ENCODE results near the gene SLC39A12. TPM values are rescaled to one million over a fixed set of nuclear protein-coding genes. Genes with fewer than 3 reads are reported as not detected.

Gene SLC39A12
- polyA plus RNA-seq: 0.03 to 0.13 TPM (median 0.07 TPM) in 3 replicates
- polyA plus RNA-seq (2011; ENCODE audit: low read depth): not detected
- 0.04 and 0.09 TPM in 2 replicates for polyA plus RNA-seq (2011; cell fraction: cytosol; rRNA removed)
- polyA plus RNA-seq (2011; cell fraction: nucleus; rRNA removed): 0.07 and 0.08 TPM in 2 replicates
- not detected in 2 replicates for polyA plus RNA-seq (2012; ENCODE audit: low replicate concordance)
- polyA minus RNA-seq: 0.07 to 0.16 TPM in 2 of 3 replicates, not detected in the other
- not detected for polyA minus RNA-seq (2011; cell fraction: cytosol; rRNA and poly(A)+ RNA removed)
- polyA minus RNA-seq (2011; cell fraction: nucleus; rRNA and poly(A)+ RNA removed): not detected in 2 replicates

GRCh38 chr10:17951868-17952371 is at the start of gene SLC39A12:
TSS of gene SLC39A12 (plus strand) at chr10:17951918. CDS start at chr10:17953277, 1,359 bp downstream.
- no peak within 1 kb of the TSS for H3K4me3 ChIP-seq (ENCODE audit: control insufficient read depth in 2 of 3, extremely low read depth in 1 of 3, insufficient read depth in 2 of 3, low read depth in 1 of 3, low read length in 3 of 3)
- TF ChIP-seq, protein P1, sequence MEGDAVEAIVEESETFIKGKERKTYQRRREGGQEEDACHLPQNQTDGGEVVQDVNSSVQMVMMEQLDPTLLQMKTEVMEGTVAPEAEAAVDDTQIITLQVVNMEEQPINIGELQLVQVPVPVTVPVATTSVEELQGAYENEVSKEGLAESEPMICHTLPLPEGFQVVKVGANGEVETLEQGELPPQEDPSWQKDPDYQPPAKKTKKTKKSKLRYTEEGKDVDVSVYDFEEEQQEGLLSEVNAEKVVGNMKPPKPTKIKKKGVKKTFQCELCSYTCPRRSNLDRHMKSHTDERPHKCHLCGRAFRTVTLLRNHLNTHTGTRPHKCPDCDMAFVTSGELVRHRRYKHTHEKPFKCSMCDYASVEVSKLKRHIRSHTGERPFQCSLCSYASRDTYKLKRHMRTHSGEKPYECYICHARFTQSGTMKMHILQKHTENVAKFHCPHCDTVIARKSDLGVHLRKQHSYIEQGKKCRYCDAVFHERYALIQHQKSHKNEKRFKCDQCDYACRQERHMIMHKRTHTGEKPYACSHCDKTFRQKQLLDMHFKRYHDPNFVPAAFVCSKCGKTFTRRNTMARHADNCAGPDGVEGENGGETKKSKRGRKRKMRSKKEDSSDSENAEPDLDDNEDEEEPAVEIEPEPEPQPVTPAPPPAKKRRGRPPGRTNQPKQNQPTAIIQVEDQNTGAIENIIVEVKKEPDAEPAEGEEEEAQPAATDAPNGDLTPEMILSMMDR (optimal IDR thresholded peaks at IDR 0.05 in 1 of 3, IDR thresholded peaks at IDR 0.05 in 1 of 3, conservative IDR thresholded peaks at IDR 0.05 in 1 of 3; ENCODE audit: extremely low read depth in 1 of 3, insufficient read depth in 2 of 3, low read length in 3 of 3): no peak
- TF ChIP-seq EZH2 (IDR thresholded peaks at IDR 0.05; ENCODE audit: low read length): no peak
- H3K9ac ChIP-seq (ENCODE audit: control insufficient read depth, extremely low read depth, insufficient read depth, low read length): no peak within 1 kb of the TSS
- no peak within 1 kb of the TSS for H2AFZ ChIP-seq (ENCODE audit: control insufficient read depth, low read length)
- no peaks in the 10 kb centered on the region for H3K27me3 ChIP-seq (ENCODE audit: control insufficient read depth, extremely low read depth, insufficient read depth, low read length)
- H3K79me2 ChIP-seq (ENCODE audit: control insufficient read depth, insufficient read depth, low read length): no peaks in the 10 kb centered on the region
- no peaks in the 10 kb centered on the region for H3K4me1 ChIP-seq (ENCODE audit: control insufficient read depth, extremely low read depth, insufficient read depth, low read length)
- no peak within 1 kb of the TSS for H3K4me2 ChIP-seq (ENCODE audit: control insufficient read depth, extremely low read depth, insufficient read depth, low read depth, low read length)
- no peaks in the 10 kb centered on the region for H3K9me1 ChIP-seq (ENCODE audit: control insufficient read depth, extremely low read depth, insufficient read depth, low read length)
- DNase-seq (ENCODE audit: low read depth, low spot score) (no peak), FAIRE-seq (no peak)
- no peak within 1 kb of the TSS for H3K27ac ChIP-seq (ENCODE audit: control insufficient read depth, insufficient read depth, low read length)
- no peaks in the 10 kb centered on the region for H3K36me3 ChIP-seq (ENCODE audit: control insufficient read depth in 2 of 2, extremely low read depth in 1 of 2, insufficient read depth in 2 of 2, low read length in 2 of 2)
- H3K9me3 ChIP-seq (ENCODE audit: control insufficient read depth, low read depth, low read length): no peaks in the 10 kb centered on the region
- H4K20me1 ChIP-seq (ENCODE audit: control insufficient read depth, extremely low read depth, insufficient read depth, low read length): no peaks in the 10 kb centered on the region
- dilution Hi-C loops (cut with MboI; ENCODE audit: extremely low pct_ligation_motif_present, low sequenced_read_pairs): no loop called here

- Histone ChIP-seq H3K9me1 (ENCODE audit: control insufficient read depth, extremely low read depth, insufficient read depth, low read length) (no peaks in the 10 kb centered on the region), H3K4me3 (ENCODE audit: control insufficient read depth in 2 of 3, extremely low read depth in 1 of 3, insufficient read depth in 2 of 3, low read depth in 1 of 3, low read length in 3 of 3) (no peak overlapping the region), H4K20me1 (ENCODE audit: control insufficient read depth, extremely low read depth, insufficient read depth, low read length) (no peaks in the 10 kb centered on the region), H3K9me3 (ENCODE audit: control insufficient read depth, low read depth, low read length) (no peaks in the 10 kb centered on the region), H3K9ac (ENCODE audit: control insufficient read depth, extremely low read depth, insufficient read depth, low read length) (no peak overlapping the region), H3K27ac (ENCODE audit: control insufficient read depth, insufficient read depth, low read length) (no peak overlapping the region), H2AFZ (ENCODE audit: control insufficient read depth, low read length) (no peak overlapping the region), H3K4me2 (ENCODE audit: control insufficient read depth, extremely low read depth, insufficient read depth, low read depth, low read length) (no peak overlapping the region), H3K27me3 (ENCODE audit: control insufficient read depth, extremely low read depth, insufficient read depth, low read length) (no peaks in the 10 kb centered on the region), H3K79me2 (ENCODE audit: control insufficient read depth, insufficient read depth, low read length) (no peaks in the 10 kb centered on the region), H3K36me3 (ENCODE audit: control insufficient read depth in 2 of 2, extremely low read depth in 1 of 2, insufficient read depth in 2 of 2, low read length in 2 of 2) (no peaks in the 10 kb centered on the region), H3K4me1 (ENCODE audit: control insufficient read depth, extremely low read depth, insufficient read depth, low read length) (no peaks in the 10 kb centered on the region)
- DNase-seq (ENCODE audit: low read depth, low spot score): no peak
- TF ChIP-seq EZH2 (IDR thresholded peaks at IDR 0.05; ENCODE audit: low read length): no peak
- TF ChIP-seq, protein P1 (optimal IDR thresholded peaks at IDR 0.05 in 1 of 3, IDR thresholded peaks at IDR 0.05 in 1 of 3, conservative IDR thresholded peaks at IDR 0.05 in 1 of 3; ENCODE audit: extremely low read depth in 1 of 3, insufficient read depth in 2 of 3, low read length in 3 of 3): no peak
- no peak for FAIRE-seq
- dilution Hi-C loops (cut with MboI; ENCODE audit: extremely low pct_ligation_motif_present, low sequenced_read_pairs): no loop called here
Measured at GRCh38 chr10:17904564-17904963, 47.2 kb upstream of the SLC39A12 start.

Measured in keratinocyte (primary cell).